ENCODE data around the gene BMP6. TPM values are rescaled to one million over a fixed set of nuclear protein-coding genes. Genes with fewer than 3 reads are reported as not detected.
A peak's percentile ranks its signal among the peaks of the same experiment; 100 is the strongest.

The BMP6 gene
- total RNA-seq, 3 donors from 2014 or later, result 3.5 to 11.1 (median 6.2) TPM

DNA sequence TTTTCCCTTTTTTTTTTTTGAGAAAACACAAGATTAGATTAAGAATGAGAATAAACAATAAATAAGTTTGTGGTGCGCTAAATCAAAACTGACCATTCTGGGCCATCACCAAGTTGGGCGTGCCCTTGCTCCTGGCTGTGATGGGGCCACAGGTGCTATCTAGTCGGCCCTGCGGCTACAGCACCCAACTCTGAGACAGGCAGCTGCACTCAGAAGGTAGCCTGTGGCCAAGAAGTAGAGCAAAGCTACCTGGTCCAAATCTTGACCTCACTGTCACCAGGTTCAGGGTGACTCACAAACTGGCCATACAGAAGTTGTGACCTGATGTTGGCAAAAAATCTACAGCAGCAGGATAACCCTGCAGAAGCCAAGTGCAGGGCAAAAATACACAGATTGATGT lies 181.3 kb downstream of the BMP6 start:
- Histone ChIP-seq H3K4me1 (no peaks in the 10 kb centered on the region), H3K27me3 (no peaks in the 10 kb centered on the region), H3K27ac (no peak overlapping the region), H3K4me3 (no peak overlapping the region), H3K9me3 (no peaks in the 10 kb centered on the region), H3K36me3 (no peaks in the 10 kb centered on the region)
- intact Hi-C loops (cut with DNase I; ENCODE audit: low total_unique reads), result no loop called here
- DNase-seq (ENCODE audit: low spot score in 2 of 2), result no peak
- TF ChIP-seq POLR2A (IDR thresholded peaks at IDR 0.05) (no peak), POLR2AphosphoS5 (IDR thresholded peaks at IDR 0.05) (no peak)
- TF ChIP-seq, protein P1, sequence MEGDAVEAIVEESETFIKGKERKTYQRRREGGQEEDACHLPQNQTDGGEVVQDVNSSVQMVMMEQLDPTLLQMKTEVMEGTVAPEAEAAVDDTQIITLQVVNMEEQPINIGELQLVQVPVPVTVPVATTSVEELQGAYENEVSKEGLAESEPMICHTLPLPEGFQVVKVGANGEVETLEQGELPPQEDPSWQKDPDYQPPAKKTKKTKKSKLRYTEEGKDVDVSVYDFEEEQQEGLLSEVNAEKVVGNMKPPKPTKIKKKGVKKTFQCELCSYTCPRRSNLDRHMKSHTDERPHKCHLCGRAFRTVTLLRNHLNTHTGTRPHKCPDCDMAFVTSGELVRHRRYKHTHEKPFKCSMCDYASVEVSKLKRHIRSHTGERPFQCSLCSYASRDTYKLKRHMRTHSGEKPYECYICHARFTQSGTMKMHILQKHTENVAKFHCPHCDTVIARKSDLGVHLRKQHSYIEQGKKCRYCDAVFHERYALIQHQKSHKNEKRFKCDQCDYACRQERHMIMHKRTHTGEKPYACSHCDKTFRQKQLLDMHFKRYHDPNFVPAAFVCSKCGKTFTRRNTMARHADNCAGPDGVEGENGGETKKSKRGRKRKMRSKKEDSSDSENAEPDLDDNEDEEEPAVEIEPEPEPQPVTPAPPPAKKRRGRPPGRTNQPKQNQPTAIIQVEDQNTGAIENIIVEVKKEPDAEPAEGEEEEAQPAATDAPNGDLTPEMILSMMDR (IDR thresholded peaks at IDR 0.05), result no peak

DNA sequence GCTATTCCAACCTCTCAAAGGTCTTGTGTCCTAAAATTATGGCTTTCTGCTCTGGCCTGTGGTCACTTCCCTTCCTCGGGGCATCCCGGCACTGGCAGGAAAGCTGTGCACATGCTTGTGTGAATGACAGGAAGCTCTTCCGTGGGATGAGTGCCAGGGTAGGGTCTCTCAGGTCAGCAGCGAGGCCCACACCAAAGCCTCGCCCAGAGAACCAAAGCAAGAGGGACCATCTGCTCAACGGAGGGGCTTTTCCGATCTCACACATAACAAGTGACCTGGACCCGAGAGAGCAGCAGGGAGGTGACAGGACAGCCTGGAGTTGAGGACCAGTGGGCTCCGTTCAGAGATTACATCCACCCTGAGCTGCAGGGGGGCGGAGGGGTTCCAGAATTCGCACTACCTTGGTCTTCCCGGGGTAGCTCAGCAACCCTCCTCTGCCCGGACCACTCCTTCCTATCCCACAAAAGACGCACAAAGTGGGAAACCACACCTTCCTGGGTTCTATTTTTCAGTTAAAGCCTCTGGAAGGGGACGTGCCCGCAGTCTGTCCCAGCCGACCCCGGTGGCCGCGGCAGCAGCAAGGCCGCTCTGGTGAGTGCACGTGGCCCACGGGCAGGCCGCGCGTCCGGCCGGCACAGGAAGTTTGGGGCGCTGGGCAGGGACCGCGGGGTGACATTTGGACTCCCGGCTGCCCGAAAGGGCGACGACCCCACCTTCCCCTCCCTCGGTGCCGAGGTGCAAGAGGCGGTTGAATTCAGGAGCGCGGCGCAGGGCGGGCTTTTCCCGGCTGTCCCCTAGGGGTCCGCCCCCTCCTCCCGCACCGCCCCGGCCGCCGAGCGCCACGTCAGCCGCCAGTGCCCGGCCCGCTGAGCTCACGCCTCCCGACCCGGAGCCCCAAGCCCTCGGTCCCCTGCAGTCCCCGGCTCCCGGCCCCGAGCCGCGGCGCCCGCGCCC lies 183.7 kb downstream of the BMP6 start:
- no peaks in the 10 kb centered on the region for H3K27me3 ChIP-seq
- no peaks in the 10 kb centered on the region for H3K36me3 ChIP-seq
- no peak for DNase-seq (ENCODE audit: low spot score in 2 of 2)
- peak overlapping the region; percentile 71 to 100 (median 88) for H3K4me3 ChIP-seq
- intact Hi-C loops (cut with DNase I; ENCODE audit: low total_unique reads), result no loop called here
- H3K27ac ChIP-seq, result peak overlapping the region; percentile 61 to 83
- peak in 1 of 3 donors; percentile 25 for TF ChIP-seq POLR2AphosphoS5 (IDR thresholded peaks at IDR 0.05)
- TF ChIP-seq, protein P1 (IDR thresholded peaks at IDR 0.05), result no peak
- H3K4me1 ChIP-seq, result no peaks in the 10 kb centered on the region
- no peaks in the 10 kb centered on the region for H3K9me3 ChIP-seq

DNA sequence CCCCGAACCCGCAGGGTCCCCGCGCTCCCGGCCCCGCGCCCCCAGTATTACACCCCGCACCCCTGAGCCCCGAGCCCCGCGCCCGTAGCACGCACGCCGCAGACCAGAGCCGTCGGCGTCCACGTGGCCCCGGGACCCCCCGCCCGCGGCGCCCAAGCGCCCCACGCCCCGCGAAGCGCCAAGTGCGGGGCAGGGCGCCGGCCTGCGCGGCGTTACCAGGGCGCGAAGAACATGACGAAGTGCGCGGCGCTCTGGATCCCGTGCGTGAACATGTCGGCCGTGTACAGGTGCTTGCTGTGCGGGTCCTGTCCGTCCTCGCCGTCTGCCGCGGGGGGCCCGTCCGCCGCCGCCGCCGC lies 184.4 kb downstream of the BMP6 start:
- no peak for DNase-seq (ENCODE audit: low spot score in 2 of 2)
- TF ChIP-seq POLR2A (IDR thresholded peaks at IDR 0.05), result no peak
- TF ChIP-seq, protein P1 (IDR thresholded peaks at IDR 0.05), result no peak
- TF ChIP-seq POLR2AphosphoS5 (IDR thresholded peaks at IDR 0.05), result no peak
- peak overlapping the region; percentile 61 to 83 for H3K27ac ChIP-seq
- no peaks in the 10 kb centered on the region for H3K9me3 ChIP-seq
- no peaks in the 10 kb centered on the region for H3K4me1 ChIP-seq
- H3K4me3 ChIP-seq, result peak overlapping the region; percentile 71 to 100 (median 88)
- no peaks in the 10 kb centered on the region for H3K27me3 ChIP-seq
- intact Hi-C loops (cut with DNase I; ENCODE audit: low total_unique reads), result no loop called here
- no peaks in the 10 kb centered on the region for H3K36me3 ChIP-seq

DNA sequence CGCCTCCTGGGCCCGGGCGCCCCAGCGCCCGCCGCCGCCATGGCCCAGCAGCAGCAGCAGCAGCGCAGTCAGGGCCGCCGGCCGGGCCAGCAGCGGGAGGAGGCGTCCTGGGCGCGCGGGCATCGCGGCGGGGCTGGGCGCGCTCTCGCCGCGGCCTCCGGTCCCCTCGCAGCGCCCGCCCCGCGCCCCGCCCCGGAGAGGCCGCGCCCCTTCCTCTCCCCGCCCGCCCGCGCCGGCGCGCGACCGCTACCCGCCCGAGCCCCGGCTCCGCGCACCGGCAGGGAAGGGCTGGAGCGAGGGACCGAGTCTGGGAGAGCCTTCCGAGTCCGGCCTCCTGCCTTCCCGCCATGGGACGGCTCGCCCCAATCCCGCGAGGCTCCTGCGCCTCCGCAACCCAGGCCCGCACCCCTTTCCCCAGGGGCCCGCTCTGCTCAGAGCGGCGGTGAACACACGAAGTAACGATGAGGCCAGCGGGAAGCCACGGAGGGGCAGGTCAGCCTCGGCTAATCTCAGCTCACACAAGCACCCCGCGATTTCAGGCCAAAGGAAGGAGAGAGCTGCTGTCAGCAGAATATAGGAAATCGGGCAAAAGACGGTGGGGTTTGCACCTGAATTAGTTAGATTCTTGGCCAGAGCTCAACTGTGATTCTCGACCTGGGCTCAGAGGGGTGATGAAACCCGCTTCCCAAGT lies 184.9 kb downstream of the BMP6 start, which contains the start of gene TXNDC5:
Gene TXNDC5, minus strand, starts transcription at position 135 of the 691 bp plus-strand sequence. Its CDS starts 12 bp downstream, at position 123.
- peak; percentile 36 to 73 for DNase-seq (ENCODE audit: low spot score in 2 of 2)
- no peaks in the 10 kb centered on the region for H3K4me1 ChIP-seq
- TF ChIP-seq, protein P1 (IDR thresholded peaks at IDR 0.05), result no peak
- no peak for TF ChIP-seq POLR2AphosphoS5 (IDR thresholded peaks at IDR 0.05)
- no peak for TF ChIP-seq POLR2A (IDR thresholded peaks at IDR 0.05)
- intact Hi-C loops (cut with DNase I; ENCODE audit: low total_unique reads), result no loop called here
- no peaks in the 10 kb centered on the region for H3K36me3 ChIP-seq
- peak within 1 kb of the TSS; percentile 71 to 100 (median 88) for H3K4me3 ChIP-seq
- no peaks in the 10 kb centered on the region for H3K9me3 ChIP-seq
- peak within 1 kb of the TSS; percentile 76 to 83 for H3K27ac ChIP-seq
- no peaks in the 10 kb centered on the region for H3K27me3 ChIP-seq

DNA sequence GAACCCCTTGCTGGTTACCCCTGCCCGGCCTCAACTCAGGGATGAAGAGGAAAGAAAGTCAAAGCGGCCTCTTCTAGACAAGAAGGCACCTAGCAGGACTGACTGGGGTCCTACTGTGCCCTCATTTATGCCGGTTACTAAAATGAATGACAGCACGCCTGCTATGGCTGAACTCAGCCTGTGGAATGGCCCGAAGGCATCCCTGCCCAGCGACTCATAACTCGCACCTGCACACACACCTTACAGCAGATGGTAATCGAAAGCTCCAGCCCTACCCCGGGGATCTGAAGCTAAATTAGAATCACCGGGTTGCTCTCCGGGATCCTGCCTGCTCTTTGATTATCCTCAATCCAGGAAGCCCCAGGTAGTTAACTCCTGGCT lies 185.4 kb downstream of the BMP6 start:
- no peak for DNase-seq (ENCODE audit: low spot score in 2 of 2)
- Histone ChIP-seq H3K4me3 (peak overlapping the region; percentile 71 to 100 (median 88)), H3K27me3 (no peaks in the 10 kb centered on the region), H3K9me3 (no peaks in the 10 kb centered on the region), H3K4me1 (no peaks in the 10 kb centered on the region), H3K36me3 (no peaks in the 10 kb centered on the region), H3K27ac (peak overlapping the region; percentile 76 to 83)
- TF ChIP-seq, protein P1 (IDR thresholded peaks at IDR 0.05), result no peak
- TF ChIP-seq POLR2AphosphoS5 (IDR thresholded peaks at IDR 0.05), result no peak
- TF ChIP-seq POLR2A (IDR thresholded peaks at IDR 0.05), result no peak
- intact Hi-C loops (cut with DNase I; ENCODE audit: low total_unique reads), result no loop called here

Data from breast epithelium (tissue), 4 donors.